ENCODE data around the gene CCR4.
A peak's percentile ranks its signal among the peaks of the same experiment; 100 is the strongest.
"Not testable (repeated sequence)": the region's sequence is repeated elsewhere in the genome, so short reads cannot be mapped to it uniquely, and the experiment has no call there.

CCR4 gene

DNA sequence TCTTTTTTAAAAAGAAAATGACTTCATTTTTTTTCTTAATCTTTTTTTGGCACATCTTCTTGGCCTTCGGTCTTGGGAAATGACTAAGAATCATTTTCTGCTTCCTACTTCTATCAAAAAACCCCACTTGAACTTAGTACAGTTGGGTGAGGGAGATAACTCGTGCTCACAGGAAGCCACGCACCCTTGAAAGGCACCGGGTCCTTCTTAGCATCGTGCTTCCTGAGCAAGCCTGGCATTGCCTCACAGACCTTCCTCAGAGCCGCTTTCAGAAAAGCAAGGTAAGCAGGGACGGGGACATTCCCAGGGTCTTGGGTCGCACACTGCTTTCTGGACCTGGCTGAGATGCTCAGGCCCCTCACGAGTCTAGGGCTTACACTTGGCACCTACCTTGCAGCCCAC, at the start of gene CCR4:
Gene CCR4 (plus strand): TSS at position 235 of the 402 bp plus-strand sequence. CDS start 1,779 bp downstream, outside the sequence.
- DNase-seq: no peak

- not testable (repeated sequence) for DNase-seq
Observed at GRCh38 chr3:32902887-32903371, 48.5 kb upstream of the CCR4 start.

GRCh38 chr3:32903953-32904352, 47.5 kb upstream of the CCR4 start:
- DNase-seq: no peak

GRCh38 chr3:32909999-32910398, 41.4 kb upstream of the CCR4 start:
- DNase-seq: no peak

DNA sequence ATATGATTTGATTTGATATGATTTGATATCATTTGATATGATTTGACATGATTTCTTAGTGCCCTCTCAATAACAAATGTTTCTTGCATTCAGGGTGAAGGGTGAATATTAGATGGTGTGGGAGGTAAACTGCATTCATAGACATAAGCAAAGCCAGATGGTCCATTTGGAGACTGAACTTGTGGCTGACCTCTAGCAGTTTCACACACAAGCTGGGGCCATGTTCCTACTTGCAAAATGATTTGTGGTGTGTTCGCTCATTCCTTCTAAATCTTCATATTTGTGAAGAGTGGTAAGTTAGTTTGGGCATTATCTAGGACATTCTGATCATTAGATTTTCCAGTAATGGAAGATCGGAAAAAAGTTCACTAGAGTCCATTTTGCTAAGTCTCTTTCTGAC, 40.5 kb upstream of the CCR4 start:
- DNase-seq: no peak

DNA sequence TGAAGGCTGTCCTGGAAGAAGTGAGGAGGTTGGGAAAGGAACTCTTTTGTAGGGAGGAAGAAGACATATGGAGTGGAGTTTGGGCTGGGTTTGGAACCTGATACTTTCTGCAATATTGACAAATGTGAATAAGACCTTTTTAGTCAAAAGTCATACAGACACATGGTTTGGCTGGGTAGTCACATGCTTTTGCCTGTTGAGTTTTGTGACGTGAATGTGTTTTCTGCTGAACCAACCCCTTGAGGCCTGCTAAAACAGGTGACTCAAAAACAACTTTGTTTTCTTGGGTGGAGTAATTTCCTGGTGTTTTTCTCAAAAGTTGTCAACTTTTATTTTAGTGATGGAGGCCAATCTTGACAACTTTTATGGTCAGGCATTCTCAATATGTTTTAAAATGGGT, 39.4 kb upstream of the CCR4 start:
- DNase-seq: no peak

DNA sequence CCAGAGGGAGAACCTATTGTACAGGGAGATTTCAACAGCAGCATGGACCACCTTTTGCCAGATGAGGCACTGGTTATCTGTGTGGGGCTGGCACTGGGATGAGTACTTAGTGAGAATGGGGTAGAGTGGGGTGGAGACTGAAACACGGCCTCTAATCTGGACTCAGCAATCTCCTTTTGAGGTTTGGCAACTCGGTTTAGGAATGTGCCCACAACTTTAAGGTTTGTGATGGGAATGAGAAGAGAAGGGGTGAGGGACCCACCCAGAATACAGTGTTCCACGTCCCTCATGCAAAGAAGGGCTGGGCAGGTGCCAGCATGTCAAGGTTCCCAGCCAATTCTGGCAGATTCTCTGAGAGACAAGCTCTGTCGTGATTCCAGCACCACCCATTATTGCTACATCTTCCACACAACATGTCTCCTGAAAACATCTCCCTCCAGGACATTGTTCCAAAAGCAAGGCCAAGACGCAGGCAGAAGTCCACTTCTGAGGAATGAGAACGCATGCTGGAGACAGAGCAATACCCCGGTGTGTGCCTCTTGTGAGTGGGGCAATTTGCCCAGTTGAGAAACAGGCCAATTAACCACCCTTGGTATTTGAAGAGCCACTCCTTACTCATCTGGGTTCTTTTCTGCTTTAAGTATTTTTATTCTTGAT, 37.5 kb upstream of the CCR4 start:
- DNase-seq: peak; percentile 11

GRCh38 chr3:32919920-32920319, 31.5 kb upstream of the CCR4 start:
- no peak for DNase-seq

GRCh38 chr3:32922078-32922477, 29.4 kb upstream of the CCR4 start:
- DNase-seq: no peak

GRCh38 chr3:32930161-32930560, 21.3 kb upstream of the CCR4 start:
- DNase-seq: no peak

DNA sequence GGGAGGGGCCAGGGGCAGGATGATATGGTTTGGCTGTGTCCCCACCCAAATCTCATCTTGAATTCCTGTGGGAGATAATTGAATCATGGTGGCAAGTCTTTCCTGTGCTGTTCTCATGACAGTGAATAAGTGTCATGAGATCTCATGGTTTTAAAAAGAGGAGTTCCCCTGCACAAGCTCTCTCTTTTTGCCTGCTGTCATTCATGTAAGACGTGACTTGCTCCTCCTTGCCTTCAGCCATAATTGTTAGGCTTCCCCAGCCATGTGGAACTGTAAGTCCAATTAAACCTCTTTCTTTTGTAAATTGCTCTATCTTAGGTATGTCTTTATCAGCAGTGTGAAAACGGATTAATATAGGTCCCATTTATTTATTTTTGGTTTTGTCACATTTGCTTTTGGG, 20.2 kb upstream of the CCR4 start:
- not testable (repeated sequence) for DNase-seq

DNA sequence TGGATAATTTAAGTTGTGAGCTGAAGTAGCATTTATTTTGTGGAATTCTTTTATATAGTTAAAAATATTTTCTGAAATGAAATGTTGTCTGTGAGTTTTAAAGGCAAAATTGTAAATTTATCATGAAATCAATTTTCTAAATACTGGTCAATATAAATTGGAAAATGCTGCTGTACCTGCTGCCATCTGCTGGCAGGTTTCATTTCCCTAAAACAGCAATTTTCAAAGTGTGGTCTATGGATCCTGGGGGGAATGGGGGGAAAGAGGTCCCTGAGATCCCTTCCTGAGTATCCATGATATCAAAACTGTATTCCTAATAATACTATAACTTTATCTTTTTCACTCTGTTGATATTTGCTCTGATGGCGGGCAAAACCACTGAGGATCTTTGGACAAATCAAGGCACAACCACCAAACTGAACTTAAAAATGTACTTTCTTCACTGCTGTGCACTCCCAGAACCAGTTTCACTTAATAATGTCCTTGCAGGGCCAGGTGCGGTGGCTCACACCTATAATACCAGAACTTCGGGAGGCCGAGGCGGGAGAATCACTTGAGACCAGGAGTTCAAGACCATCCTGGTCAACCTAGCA, 17.2 kb upstream of the CCR4 start:
- no peak for DNase-seq

DNA sequence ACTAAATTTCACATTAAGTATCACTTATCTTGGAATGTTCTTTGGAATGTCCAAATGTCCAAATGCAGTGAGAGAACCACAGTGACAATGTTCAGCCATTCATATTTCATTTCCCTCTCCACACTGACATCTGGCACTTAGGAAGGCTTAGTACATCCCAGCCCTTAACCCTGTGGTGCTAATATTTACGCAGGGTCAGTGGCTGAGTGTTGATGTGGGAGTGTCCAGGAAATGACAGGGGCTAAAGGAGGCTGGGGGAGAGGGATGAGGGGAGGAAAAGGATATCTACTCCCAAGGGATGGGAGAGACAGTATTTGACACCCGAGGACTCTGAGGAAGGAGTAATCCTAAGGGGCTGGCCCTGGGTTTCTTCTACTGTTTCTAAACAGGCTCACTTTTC, 14.1 kb upstream of the CCR4 start:
- DNase-seq: no peak

GRCh38 chr3:32939531-32940284, 11.7 kb upstream of the CCR4 start:
- not testable (repeated sequence) for DNase-seq

- no peak for DNase-seq
Observed at GRCh38 chr3:32940726-32941125, 10.7 kb upstream of the CCR4 start.

- DNase-seq: peak; percentile 12
Observed at GRCh38 chr3:32945136-32945535, 6.3 kb upstream of the CCR4 start.

GRCh38 chr3:32945598-32945997, 5.8 kb upstream of the CCR4 start:
- DNase-seq: not testable (repeated sequence)

DNA sequence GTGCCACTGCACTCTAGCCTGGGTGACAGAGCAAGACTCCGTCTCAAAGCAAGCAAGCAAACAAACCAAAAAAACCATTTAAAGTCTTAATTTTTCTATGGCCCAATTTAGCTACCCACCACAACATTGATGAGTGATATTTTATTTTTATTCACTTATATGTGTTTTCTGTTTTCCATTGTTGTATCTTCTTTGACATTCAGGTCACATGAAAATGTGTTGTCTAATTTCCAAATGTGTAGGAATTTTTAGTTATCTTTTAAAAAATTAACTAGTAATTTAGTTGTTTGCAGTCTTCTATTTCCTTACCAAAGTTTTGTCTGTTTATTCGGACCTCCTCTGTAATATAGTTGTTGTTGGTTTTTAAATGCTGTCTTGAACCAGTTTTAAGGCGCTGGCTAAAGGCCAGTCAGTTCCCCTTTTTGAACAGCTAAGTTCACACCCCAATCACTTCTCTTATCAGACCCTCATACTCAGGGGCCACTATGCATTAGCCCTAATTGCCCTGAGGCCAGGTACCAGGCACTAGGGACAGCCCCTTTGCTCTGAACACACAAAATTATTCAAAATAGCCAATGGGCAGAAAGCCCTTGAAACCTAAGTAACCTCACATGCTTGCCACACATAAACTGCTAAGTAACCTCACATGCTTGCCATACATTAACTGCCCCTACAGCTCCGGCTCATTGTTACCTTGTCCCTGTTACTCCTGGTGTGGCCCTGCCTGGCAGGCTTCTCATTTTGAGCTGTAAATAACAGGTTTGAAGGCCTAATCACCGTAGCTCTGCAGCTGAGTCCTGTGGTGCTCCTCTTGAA, 4.3 kb upstream of the CCR4 start:
- no peak for DNase-seq

DNA sequence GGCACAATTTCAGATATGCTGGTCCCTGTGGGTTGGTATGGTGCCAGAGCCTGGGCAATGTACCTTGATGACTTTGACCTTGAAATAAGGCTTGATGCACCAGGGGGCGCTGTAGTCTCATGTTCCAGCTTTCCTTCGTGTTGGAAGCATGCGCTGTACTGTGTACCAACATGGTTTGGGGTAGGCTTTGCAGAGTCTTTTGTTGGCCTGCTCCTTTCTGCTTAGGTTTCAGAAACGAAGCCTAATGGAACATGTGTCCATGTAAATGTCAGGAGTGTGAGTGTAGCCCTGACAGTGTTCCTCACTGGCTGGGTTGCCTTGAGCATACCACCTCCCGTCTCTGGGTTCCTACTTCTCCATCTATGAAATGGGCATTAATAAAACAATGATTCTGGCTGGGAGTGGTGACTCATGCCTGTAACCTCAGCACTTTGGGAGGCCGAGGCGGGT, 3.6 kb upstream of the CCR4 start:
- DNase-seq: peak; percentile 71

- no peak for DNase-seq
Observed at GRCh38 chr3:32948625-32949445, 2.6 kb upstream of the CCR4 start.

DNA sequence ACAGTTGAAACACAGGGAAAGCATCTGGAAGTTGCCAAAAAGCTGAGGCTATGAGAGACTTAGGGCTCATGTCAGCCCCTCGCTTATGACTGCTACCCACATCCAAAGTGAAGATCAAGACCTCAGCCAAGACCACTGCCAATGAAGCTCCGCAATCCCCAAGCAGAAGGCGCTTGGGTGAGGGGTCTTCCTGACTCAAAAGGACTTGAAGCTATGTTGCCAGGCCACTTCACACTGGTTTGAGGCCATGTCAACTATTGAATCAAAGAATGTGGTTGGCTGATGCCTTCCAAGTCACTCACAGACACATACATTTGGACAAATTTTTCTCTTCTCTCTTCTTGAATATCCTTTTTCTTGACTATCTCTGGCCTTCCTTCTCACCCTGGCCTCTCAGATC, 928 bp upstream of the CCR4 start:
- DNase-seq: no peak
